Body of pancreas (tissue), 4 donors: ENCODE measurements around the gene KLHL25.

Source experiments
- CTCF ChIP-seq, 7 experiments: fragments of 450-650 bp in 4 of 7; fragments of 200-600 bp in 3 of 7; sonication (generic) in 3 of 7; IDR thresholded peaks; one replicate each; pipeline ENCODE4 v1.5.1; 2016 to 2019; ENCODE audit warnings: antibody characterized with exemption in 7 of 7
- POLR2A ChIP-seq, 3 donors: fragments of 450-650 bp; IDR thresholded peaks; one replicate each; pipeline ENCODE4 v1.6.1; 2016; ENCODE audit warnings: antibody characterized with exemption in 3 of 3, mild to moderate bottlenecking in 2 of 3

- TF ChIP-seq CTCF (IDR thresholded peaks at IDR 0.05), result no peak
- no peak for TF ChIP-seq POLR2A (IDR thresholded peaks at IDR 0.05)
These were observed 40.8 kb downstream of the KLHL25 start for GRCh38 chr15:85753791-85754452.
